Spleen (tissue), 11 donors: ENCODE results near the gene RBM4B. TPM values are rescaled to one million over a fixed set of nuclear protein-coding genes. Genes with fewer than 3 reads are reported as not detected.

Source experiments
- DNase-seq: peaks from one replicate; pipeline ENCODE4 v3.0.0-alpha.2; 2020
- H3K27ac ChIP-seq, 8 donors: fragments of 200-600 bp; sonication (generic) in 7 of 8; 1 replicate in 4 of 8; 2 replicates in 4 of 8; pipeline versions ENCODE4 v1.5.0 to v1.8.0; 2016 to 2021; ENCODE audit warnings: inconsistent platforms in 4 of 8, mild to moderate bottlenecking in 4 of 8, moderate library complexity in 1 of 8
- H3K27me3 ChIP-seq, 7 donors: fragments of 200-600 bp; sonication (generic) in 6 of 7; replicated peaks in 1 of 7; 1 replicate in 4 of 7; 2 replicates in 3 of 7; pipeline versions ENCODE4 v1.5.0 to v1.8.0; 2016 to 2021; ENCODE audit warnings: inconsistent platforms in 3 of 7, mild to moderate bottlenecking in 1 of 7
- H3K36me3 ChIP-seq, 6 donors: fragments of 200-600 bp; sonication (generic) in 5 of 6; 1 replicate in 4 of 6; 2 replicates in 2 of 6; pipeline versions ENCODE4 v1.5.0 to v1.8.0; 2016 to 2021; ENCODE audit warnings: inconsistent platforms in 2 of 6
- H3K4me1 ChIP-seq, 6 donors: fragments of 200-600 bp; sonication (generic) in 5 of 6; 1 replicate in 3 of 6; 2 replicates in 3 of 6; pipeline versions ENCODE4 v1.5.0 to v1.8.0; 2016 to 2021; ENCODE audit warnings: inconsistent platforms in 3 of 6
- H3K4me3 ChIP-seq, 8 donors: fragments of 200-600 bp; sonication (generic) in 7 of 8; 1 replicate in 4 of 8; 2 replicates in 4 of 8; pipeline versions ENCODE4 v1.5.0 to v1.8.0; 2016 to 2021; ENCODE audit warnings: inconsistent platforms in 4 of 8, mild to moderate bottlenecking in 4 of 8, moderate library complexity in 2 of 8
- H3K9me3 ChIP-seq, 8 donors: fragments of 200-600 bp; sonication (generic) in 7 of 8; 1 replicate in 4 of 8; 2 replicates in 4 of 8; pipeline versions ENCODE4 v1.5.0 to v1.8.0; 2016 to 2021; ENCODE audit warnings: inconsistent platforms in 4 of 8
- POLR2A ChIP-seq, 3 donors: fragments of 450-650 bp; IDR thresholded peaks; one replicate each; pipeline ENCODE4 v1.5.1; 2017; ENCODE audit warnings: antibody characterized with exemption in 3 of 3, mild to moderate bottlenecking in 1 of 3
- POLR2AphosphoS5 ChIP-seq, 3 donors: sonication (generic); formaldehyde crosslinking; IDR thresholded peaks; one replicate each; pipeline ENCODE4 v1.5.1; 2017; ENCODE audit warnings: antibody characterized with exemption in 3 of 3
- WGBS, 5 donors: extraction: QIAGEN DNeasy Blood & Tissue Kit in 3 of 5; methylation state at CpG; one replicate each; pipeline versions ENCODE4 v1.1.5 to v1.1.7; 2013 to 2018; 5-methylcytosine and 5-hydroxymethylcytosine counted together
- intact Hi-C: fragments of 100-400 bp; cut with DNase I; formaldehyde crosslinking; loops from one replicate; pipeline ENCODE4 v1.15.0; 2023; ENCODE audit warnings: low total_unique reads
- polyA plus RNA-seq, 3 donors: library from polyadenylated mRNA; stranded (reverse); fragments of 200-250 nt; gene quantifications; one replicate each; pipeline ENCODE4 v1.2.1, GENCODE V29; 2013
- total RNA-seq, 7 donors: library from RNA; depleted of rRNA in 3 of 7; stranded (reverse); fragments of >200 nt in 3 of 7; fragmentation: NEBNext Ultra II Directional in 4 of 7; extraction: Animal tissue kit (Norgen Biotek cat#: 25700) in 4 of 7; gene quantifications; one replicate each; pipeline versions ENCODE4 v1.1.0 to v1.2.1, GENCODE V29; 2016 to 2021
- TF ChIP-seq, protein P1 (sequence below), 11 experiments: fragments of 200-600 bp in 7 of 11; fragments of 450-650 bp in 4 of 11; sonication (generic) in 4 of 11; IDR thresholded peaks in 8 of 11; conservative IDR thresholded peaks in 3 of 11; 1 replicate in 7 of 11; 2 replicates in 4 of 11; pipeline versions ENCODE4 v1.4.0 to v1.8.0; 2016 to 2021; ENCODE audit warnings: antibody characterized with exemption in 11 of 11, inconsistent platforms in 4 of 11, mild to moderate bottlenecking in 1 of 11
- donor health status: healthy with polysubstance abuse.
- donor health status: DM: no; HTN: no; CAD: no; lungs with moderate emphysema.
- donor health status: DM: no; HTN: no; CAD: no.
- donor health status: Bipolar disorder and iron deficiency.
- donor health status: healthy.
- donor health status: DM: no; HTN: no; CAD: no.
- donor health status: DM: yes; HTN: yes; CAD: no.

The RBM4B gene
- total and polyA plus RNA-seq, 10 donors = 14.8 to 23.0 (median 18.3) TPM

DNA sequence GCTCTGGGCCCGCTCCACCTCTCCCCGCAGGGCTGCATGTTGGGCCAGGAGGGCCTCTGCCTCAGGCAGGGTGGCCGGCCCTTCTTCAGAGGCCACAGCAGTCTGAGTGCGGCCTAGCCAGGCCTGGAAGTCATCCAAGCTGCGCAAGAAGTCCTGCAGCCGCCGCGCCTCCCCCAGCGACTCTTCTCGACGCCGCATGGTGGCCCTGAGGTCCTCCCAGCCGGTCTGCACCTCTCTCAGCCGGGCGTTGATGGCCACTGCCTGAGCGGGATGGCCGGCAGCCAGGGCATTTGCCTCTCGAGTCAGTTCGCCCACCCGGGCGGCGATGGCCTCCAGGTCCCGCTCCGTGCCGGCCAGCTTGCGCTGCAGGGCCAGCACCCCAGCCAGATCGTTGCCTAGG lies 23.1 kb upstream of the RBM4B start:
- TF ChIP-seq POLR2A (IDR thresholded peaks at IDR 0.05) = no peak
- H3K9me3 ChIP-seq = peaks cover 0 to 16% (median 2%) of the 10 kb centered on the region in 8 donors
- H3K4me3 ChIP-seq = no peak overlapping the region
- no peak for DNase-seq
- H3K27me3 ChIP-seq = no peaks in the 10 kb centered on the region
- intact Hi-C loops = no loop called here
- H3K36me3 ChIP-seq = no peaks in the 10 kb centered on the region
- WGBS, 5 donors = 93 to 98% (median 95%) methylated on average over 3 to 27 of the region's 27 CpGs
- no peaks in the 10 kb centered on the region for H3K4me1 ChIP-seq
- no peak overlapping the region for H3K27ac ChIP-seq

DNA sequence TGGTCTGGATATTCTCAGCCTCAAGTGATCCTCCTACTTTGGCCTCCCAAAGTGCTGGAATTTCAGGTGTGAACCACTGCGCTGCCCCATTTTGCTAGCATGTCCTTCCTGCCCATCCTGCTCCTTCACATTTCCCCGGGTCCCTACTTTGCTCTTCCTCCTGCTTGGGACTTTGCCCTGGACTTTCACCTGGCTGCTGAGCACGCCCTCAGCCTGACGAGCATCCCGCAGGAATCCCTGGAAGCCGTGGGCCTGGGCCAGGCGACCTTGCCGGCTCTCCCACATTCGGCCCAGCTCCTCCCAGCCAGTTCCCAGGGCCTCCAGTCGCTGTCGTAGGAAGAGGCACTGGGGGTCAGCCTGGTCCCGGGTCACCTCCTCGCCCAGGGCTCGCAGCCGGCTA lies 22.6 kb upstream of the RBM4B start:
- no peak for TF ChIP-seq POLR2A (IDR thresholded peaks at IDR 0.05)
- TF ChIP-seq POLR2AphosphoS5 (IDR thresholded peaks at IDR 0.05) = no peak
- WGBS, 5 donors = 92 to 99% (median 94%) methylated on average over 15 of the region's 15 CpGs
- DNase-seq = no peak
- Histone ChIP-seq H3K4me3 (no peak overlapping the region), H3K27me3 (no peaks in the 10 kb centered on the region), H3K4me1 (no peaks in the 10 kb centered on the region), H3K27ac (no peak overlapping the region), H3K36me3 (no peaks in the 10 kb centered on the region), H3K9me3 (peaks cover 0 to 16% (median 2%) of the 10 kb centered on the region in 8 donors)
- intact Hi-C loops = no loop called here

DNA sequence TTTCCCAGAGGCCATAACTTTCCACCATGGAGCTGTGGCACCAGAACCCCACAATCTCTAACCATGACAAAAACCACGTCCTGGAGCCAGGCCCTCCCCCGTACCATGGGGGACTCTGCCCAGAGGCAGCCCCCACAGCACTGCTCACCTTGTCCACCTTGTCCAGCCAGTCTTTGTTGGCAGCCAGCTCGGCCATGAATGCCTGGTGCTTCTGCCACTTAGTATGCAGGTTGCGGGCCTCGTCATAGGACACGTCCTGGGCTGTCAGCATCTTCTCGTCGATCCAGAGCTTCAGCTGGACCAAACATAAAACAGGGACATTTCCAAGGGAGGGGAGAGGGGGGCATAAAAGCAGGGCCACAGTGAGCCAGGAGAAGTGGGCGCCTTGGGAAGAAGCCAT lies 20.8 kb upstream of the RBM4B start:
- Histone ChIP-seq H3K27ac (no peak overlapping the region), H3K27me3 (no peaks in the 10 kb centered on the region), H3K4me1 (peaks cover 0 to 11% (median 6%) of the 10 kb centered on the region in 6 donors), H3K4me3 (no peak overlapping the region), H3K36me3 (no peaks in the 10 kb centered on the region), H3K9me3 (peaks cover 0 to 16% (median 2%) of the 10 kb centered on the region in 8 donors)
- intact Hi-C loops = no loop called here
- TF ChIP-seq, protein P1, sequence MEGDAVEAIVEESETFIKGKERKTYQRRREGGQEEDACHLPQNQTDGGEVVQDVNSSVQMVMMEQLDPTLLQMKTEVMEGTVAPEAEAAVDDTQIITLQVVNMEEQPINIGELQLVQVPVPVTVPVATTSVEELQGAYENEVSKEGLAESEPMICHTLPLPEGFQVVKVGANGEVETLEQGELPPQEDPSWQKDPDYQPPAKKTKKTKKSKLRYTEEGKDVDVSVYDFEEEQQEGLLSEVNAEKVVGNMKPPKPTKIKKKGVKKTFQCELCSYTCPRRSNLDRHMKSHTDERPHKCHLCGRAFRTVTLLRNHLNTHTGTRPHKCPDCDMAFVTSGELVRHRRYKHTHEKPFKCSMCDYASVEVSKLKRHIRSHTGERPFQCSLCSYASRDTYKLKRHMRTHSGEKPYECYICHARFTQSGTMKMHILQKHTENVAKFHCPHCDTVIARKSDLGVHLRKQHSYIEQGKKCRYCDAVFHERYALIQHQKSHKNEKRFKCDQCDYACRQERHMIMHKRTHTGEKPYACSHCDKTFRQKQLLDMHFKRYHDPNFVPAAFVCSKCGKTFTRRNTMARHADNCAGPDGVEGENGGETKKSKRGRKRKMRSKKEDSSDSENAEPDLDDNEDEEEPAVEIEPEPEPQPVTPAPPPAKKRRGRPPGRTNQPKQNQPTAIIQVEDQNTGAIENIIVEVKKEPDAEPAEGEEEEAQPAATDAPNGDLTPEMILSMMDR (IDR thresholded peaks at IDR 0.05 in 8 of 11, conservative IDR thresholded peaks at IDR 0.05 in 3 of 11) = no peak
- TF ChIP-seq POLR2A (IDR thresholded peaks at IDR 0.05) (no peak), POLR2AphosphoS5 (IDR thresholded peaks at IDR 0.05) (no peak)
- no peak for DNase-seq
- 88 to 95% (median 92%) methylated on average over 8 to 9 of the region's 9 CpGs for WGBS, 5 donors

DNA sequence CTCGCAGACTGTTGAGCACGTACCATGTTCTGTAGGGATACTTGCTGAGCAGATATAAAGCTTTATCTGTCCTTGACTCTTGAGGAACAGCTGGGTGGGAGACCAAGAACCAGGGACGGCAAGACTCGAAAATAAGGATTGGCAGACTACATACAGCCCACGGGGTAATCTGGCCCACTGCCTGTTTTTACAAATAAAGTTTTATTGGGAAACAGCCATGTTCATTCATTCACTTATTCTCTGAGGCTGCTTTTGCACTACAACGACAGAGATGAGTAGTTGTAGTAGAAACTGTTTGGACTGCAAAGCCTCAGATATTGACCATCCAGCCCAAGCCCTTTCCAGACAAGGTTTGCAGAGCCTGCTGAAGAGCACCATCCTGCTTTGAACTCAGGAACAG lies 20.3 kb upstream of the RBM4B start:
- no peak for DNase-seq
- intact Hi-C loops = no loop called here
- Histone ChIP-seq H3K27me3 (no peaks in the 10 kb centered on the region), H3K27ac (no peak overlapping the region), H3K9me3 (peaks cover 0 to 16% (median 2%) of the 10 kb centered on the region in 8 donors), H3K4me1 (peaks cover 0 to 11% (median 6%) of the 10 kb centered on the region in 6 donors), H3K4me3 (no peak overlapping the region), H3K36me3 (no peaks in the 10 kb centered on the region)
- no peak for TF ChIP-seq POLR2A (IDR thresholded peaks at IDR 0.05)
- no peak for TF ChIP-seq POLR2AphosphoS5 (IDR thresholded peaks at IDR 0.05)
- TF ChIP-seq, protein P1 (IDR thresholded peaks at IDR 0.05 in 8 of 11, conservative IDR thresholded peaks at IDR 0.05 in 3 of 11) = no peak
- WGBS, 5 donors = 85 to 95% (median 93%) methylated on average over 6 of the region's 6 CpGs

DNA sequence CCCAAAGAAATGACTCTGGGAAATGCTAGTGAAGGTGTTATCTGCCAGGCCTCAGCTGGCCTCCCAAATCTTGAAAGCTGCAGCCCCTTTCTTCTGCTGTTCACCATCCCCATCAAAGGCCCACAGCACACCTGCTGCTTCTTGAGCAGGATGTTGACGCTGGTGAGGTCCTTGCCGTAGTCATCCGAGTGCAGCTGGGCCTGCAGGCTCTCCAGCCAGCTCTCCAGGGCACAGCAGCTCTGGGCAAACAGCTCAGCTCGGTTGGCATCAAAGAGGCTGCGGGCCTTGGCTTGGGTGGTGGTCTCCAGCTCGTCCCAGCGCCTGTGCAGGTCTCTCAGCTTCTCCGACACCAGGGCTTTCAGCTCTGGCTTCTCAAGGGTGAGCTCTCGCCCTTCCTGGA lies 18.5 kb upstream of the RBM4B start:
- Histone ChIP-seq H3K4me1 (peaks cover 0 to 11% (median 6%) of the 10 kb centered on the region in 6 donors), H3K9me3 (peaks cover 0 to 16% (median 2%) of the 10 kb centered on the region in 8 donors), H3K4me3 (no peak overlapping the region), H3K27ac (no peak overlapping the region), H3K36me3 (no peaks in the 10 kb centered on the region), H3K27me3 (no peaks in the 10 kb centered on the region)
- no peak for DNase-seq
- intact Hi-C loops = loop anchor here (1.0 kb wide), 1 partner anchor 138 kb away; no protein-coding TSS in a partner anchor
- no peak for TF ChIP-seq POLR2A (IDR thresholded peaks at IDR 0.05)
- TF ChIP-seq, protein P1 (IDR thresholded peaks at IDR 0.05 in 8 of 11, conservative IDR thresholded peaks at IDR 0.05 in 3 of 11) = no peak
- TF ChIP-seq POLR2AphosphoS5 (IDR thresholded peaks at IDR 0.05) = no peak
- 87 to 91% (median 90%) methylated on average over 4 to 9 of the region's 9 CpGs for WGBS, 5 donors
